HEK293T (cell line): ENCODE measurements around the gene LAMA1.

Source experiments
- CTCF ChIA-PET: fragments of 350-600 bp; formaldehyde crosslinking; extraction: SDS; loops from one replicate; lab custom pipeline; 2021; ENCODE audit warnings: antibody characterized with exemption, inconsistent platforms; lab: Yijun Ruan, JAX
- POLR2A ChIA-PET: fragments of 350-600 bp; formaldehyde crosslinking; extraction: SDS; loops from one replicate; lab custom pipeline; 2020; ENCODE audit warnings: antibody characterized with exemption, inconsistent platforms; lab: Yijun Ruan, JAX
- DNase-seq: peaks from one replicate; pipeline ENCODE4 v3.0.0; 2012; ENCODE audit warnings: mixed read lengths; ENCODE audit errors: extremely low spot score
- ARNT ChIP-seq: fragments of 450-650 bp; IDR thresholded peaks from 2 replicates; pipeline ENCODE4 v1.6.1; 2017; ENCODE audit warnings: mild to moderate bottlenecking
- BHLHE40 ChIP-seq: fragments of 450-650 bp; IDR thresholded peaks from 2 replicates; pipeline ENCODE4 v1.6.1; 2016; ENCODE audit warnings: mild to moderate bottlenecking, moderate library complexity, borderline replicate concordance
- CTBP1 ChIP-seq: fragments of 450-650 bp; IDR thresholded peaks from 2 replicates; pipeline ENCODE4 v1.6.1; 2016; ENCODE audit warnings: borderline replicate concordance
- ELF4 ChIP-seq: fragments of 450-650 bp; IDR thresholded peaks from 2 replicates; pipeline ENCODE4 v1.6.1; 2017; ENCODE audit warnings: antibody characterized with exemption
- FOXA1 ChIP-seq: fragments of 450-650 bp; IDR thresholded peaks from 2 replicates; pipeline ENCODE4 v1.6.1; 2016; ENCODE audit warnings: mild to moderate bottlenecking
- FOXK2 ChIP-seq: fragments of 450-650 bp; IDR thresholded peaks from 2 replicates; pipeline ENCODE4 v1.6.1; 2016; ENCODE audit warnings: mild to moderate bottlenecking
- FOXM1 ChIP-seq: fragments of 450-650 bp; IDR thresholded peaks from 2 replicates; pipeline ENCODE4 v1.6.1; 2017; ENCODE audit warnings: mild to moderate bottlenecking, borderline replicate concordance
- HDGF ChIP-seq: fragments of 450-650 bp; IDR thresholded peaks from 2 replicates; pipeline ENCODE4 v1.6.1; 2017; ENCODE audit warnings: antibody characterized with exemption, borderline replicate concordance
- L3MBTL2 ChIP-seq: fragments of 450-650 bp; conservative IDR thresholded peaks from 2 replicates; pipeline ENCODE4 v1.6.1; 2016; ENCODE audit warnings: mild to moderate bottlenecking
- LEF1 ChIP-seq: fragments of 450-650 bp; IDR thresholded peaks from 2 replicates; pipeline ENCODE4 v1.6.1; 2017; ENCODE audit warnings: mild to moderate bottlenecking, borderline replicate concordance
- NFRKB ChIP-seq: fragments of 450-650 bp; IDR thresholded peaks from 2 replicates; pipeline ENCODE4 v1.6.1; 2016; ENCODE audit warnings: mild to moderate bottlenecking, moderate library complexity
- PKNOX1 ChIP-seq: fragments of 450-650 bp; IDR thresholded peaks from 2 replicates; pipeline ENCODE4 v1.6.1; 2016
- SP1 ChIP-seq: fragments of 450-650 bp; IDR thresholded peaks from 2 replicates; pipeline ENCODE4 v1.6.1; 2017
- SUZ12 ChIP-seq: fragments of 450-650 bp; IDR thresholded peaks from 2 replicates; pipeline ENCODE4 v1.6.1; 2016; ENCODE audit warnings: mild to moderate bottlenecking
- TARDBP ChIP-seq: fragments of 450-650 bp; IDR thresholded peaks from 2 replicates; pipeline ENCODE4 v1.6.1; 2016
- ZNF384 ChIP-seq: fragments of 450-650 bp; IDR thresholded peaks from 2 replicates; pipeline ENCODE4 v1.6.1; 2016

The LAMA1 gene

GRCh38 chr18:7139409-7139808 lies 21.8 kb upstream of the LAMA1 start:
- DNase-seq: no peak
- CTCF ChIA-PET: interaction anchor here (0.6 kb wide), 1 partner anchor 122 kb away, joined by 3 read pairs; no protein-coding TSS in a partner anchor
- POLR2A ChIA-PET: no interaction called here
- TF ChIP-seq BHLHE40 (no peak), FOXM1 (no peak), PKNOX1 (no peak), TARDBP (no peak), CTBP1 (no peak), SP1 (no peak)

GRCh38 chr18:7133181-7133580 lies 15.6 kb upstream of the LAMA1 start:
- TF ChIP-seq ZNF384: no peak
- TF ChIP-seq TARDBP: no peak
- no peak for TF ChIP-seq FOXM1
- no peak for TF ChIP-seq CTBP1
- TF ChIP-seq ARNT: no peak
- TF ChIP-seq ELF4: no peak
- no peak for TF ChIP-seq LEF1
- no peak for TF ChIP-seq SP1
- no peak for TF ChIP-seq L3MBTL2
- no peak for TF ChIP-seq FOXK2
- no peak for TF ChIP-seq FOXA1
- TF ChIP-seq SUZ12: no peak
- no peak for TF ChIP-seq NFRKB
- POLR2A ChIA-PET: no interaction called here
- CTCF ChIA-PET: interaction anchor here (1.4 to 1.5 kb wide), 2 partner anchors 44 to 95 kb away, joined by 5 read pairs; no protein-coding TSS in a partner anchor
- no peak for DNase-seq

GRCh38 chr18:7132356-7133150 lies 15.0 kb upstream of the LAMA1 start:
- ChIA-PET CTCF (interaction anchor here (1.4 to 1.5 kb wide), 2 partner anchors 44 to 94 kb away, joined by 5 read pairs; no protein-coding TSS in a partner anchor), POLR2A (no interaction called here)
- no peak for DNase-seq
- TF ChIP-seq TARDBP: no peak
- TF ChIP-seq FOXA1: no peak
- TF ChIP-seq FOXK2: no peak

- CTCF ChIA-PET: interaction anchor here (0.9 kb wide), 1 partner anchor 84 kb away, joined by 4 read pairs; no protein-coding TSS in a partner anchor
- POLR2A ChIA-PET: no interaction called here
- DNase-seq: no peak
- TF ChIP-seq BHLHE40 (no peak), ZNF384 (no peak), PKNOX1 (no peak), FOXK2 (no peak), FOXM1 (no peak), ELF4 (no peak), L3MBTL2 (no peak), HDGF (no peak), CTBP1 (no peak), LEF1 (no peak), SP1 (no peak), ARNT (no peak), FOXA1 (no peak), SUZ12 (no peak), NFRKB (no peak), TARDBP (no peak)
These were observed 4.8 kb upstream of the LAMA1 start for GRCh38 chr18:7122376-7122775.

GRCh38 chr18:7116792-7117389 lies 706 bp downstream of the LAMA1 start:
- POLR2A ChIA-PET: no interaction called here

GRCh38 chr18:7116001-7116730 lies 1.4 kb downstream of the LAMA1 start:
- ChIA-PET CTCF (no interaction called here), POLR2A (no interaction called here)
- TF ChIP-seq LEF1: no peak
- peak; percentile 57; the same call in 1 of the 2 replicates for TF ChIP-seq L3MBTL2
- peak; percentile 15 for DNase-seq

More at GRCh38 chr18:7116792-7117389, 706 bp downstream of the LAMA1 start:
- CTCF ChIA-PET: no interaction called here
- DNase-seq: peak; percentile 11
- no peak for TF ChIP-seq ZNF384
- peak; percentile 43 for TF ChIP-seq L3MBTL2

GRCh38 chr18:7112936-7113335 lies 4.7 kb downstream of the LAMA1 start:
- ChIA-PET CTCF (no interaction called here), POLR2A (no interaction called here)
- no peak for TF ChIP-seq SUZ12
- TF ChIP-seq ZNF384: no peak
- no peak for TF ChIP-seq TARDBP
- TF ChIP-seq FOXK2: no peak
- TF ChIP-seq FOXM1: no peak
- TF ChIP-seq FOXA1: no peak
- TF ChIP-seq HDGF: no peak
- no peak for TF ChIP-seq CTBP1
- no peak for TF ChIP-seq SP1
- TF ChIP-seq BHLHE40: no peak
- TF ChIP-seq PKNOX1: no peak
- no peak for TF ChIP-seq NFRKB
- TF ChIP-seq LEF1: no peak
- DNase-seq: no peak
